Hematopoietic multipotent progenitor cell treated with erythropoietin and hydrocortisone succinate and interleukin-3 and kit ligand, for 6 days (in vitro differentiated cells): ENCODE data around the gene NUP160.
A peak's percentile ranks its signal among the peaks of the same experiment; 100 is the strongest.
"Not testable (repeated sequence)": the region's sequence is repeated elsewhere in the genome, so short reads cannot be mapped to it uniquely, and the experiment has no call there.

Source experiments
- DNase-seq: peaks from one replicate; pipeline ENCODE4 v3.0.0-alpha.2; 2015

Gene NUP160

GRCh38 chr11:47788181-47788580 lies 60.0 kb downstream of the NUP160 start:
- no peak for DNase-seq

- DNase-seq, result peak; percentile 23
These were observed 61.8 kb downstream of the NUP160 start for GRCh38 chr11:47786373-47786772.

DNA sequence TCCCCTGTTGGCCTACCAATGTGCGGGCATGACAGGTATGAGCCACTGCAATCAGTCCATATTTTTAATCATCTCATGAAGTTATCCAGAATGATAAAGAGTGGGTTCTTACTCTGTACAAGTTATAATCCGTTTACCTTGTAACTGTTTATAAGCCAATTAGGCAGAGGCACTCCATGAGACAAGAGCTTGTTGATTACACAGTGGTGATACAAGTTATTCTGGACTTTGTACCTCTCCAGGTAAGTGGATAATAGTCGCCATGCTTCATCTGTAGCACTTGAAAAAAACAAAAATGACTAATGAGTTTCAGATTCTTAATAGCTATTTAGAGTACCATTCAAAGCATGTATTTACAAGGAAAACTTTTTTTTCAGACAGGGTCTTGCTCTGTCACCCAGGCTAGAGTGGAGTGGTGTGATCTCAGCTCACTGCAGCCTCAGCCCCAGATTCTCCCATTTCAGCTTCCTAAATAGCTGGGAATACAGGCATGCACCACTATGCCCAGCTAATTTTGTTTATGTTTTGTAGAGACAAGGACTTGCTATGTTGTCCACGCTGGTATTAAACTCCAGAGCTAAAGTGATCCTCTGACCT lies 63.3 kb downstream of the NUP160 start:
- no peak for DNase-seq

GRCh38 chr11:47783087-47783610 lies 65.0 kb downstream of the NUP160 start:
- no peak for DNase-seq

- no peak for DNase-seq
These were observed 69.2 kb downstream of the NUP160 start for GRCh38 chr11:47778878-47779483.

DNA sequence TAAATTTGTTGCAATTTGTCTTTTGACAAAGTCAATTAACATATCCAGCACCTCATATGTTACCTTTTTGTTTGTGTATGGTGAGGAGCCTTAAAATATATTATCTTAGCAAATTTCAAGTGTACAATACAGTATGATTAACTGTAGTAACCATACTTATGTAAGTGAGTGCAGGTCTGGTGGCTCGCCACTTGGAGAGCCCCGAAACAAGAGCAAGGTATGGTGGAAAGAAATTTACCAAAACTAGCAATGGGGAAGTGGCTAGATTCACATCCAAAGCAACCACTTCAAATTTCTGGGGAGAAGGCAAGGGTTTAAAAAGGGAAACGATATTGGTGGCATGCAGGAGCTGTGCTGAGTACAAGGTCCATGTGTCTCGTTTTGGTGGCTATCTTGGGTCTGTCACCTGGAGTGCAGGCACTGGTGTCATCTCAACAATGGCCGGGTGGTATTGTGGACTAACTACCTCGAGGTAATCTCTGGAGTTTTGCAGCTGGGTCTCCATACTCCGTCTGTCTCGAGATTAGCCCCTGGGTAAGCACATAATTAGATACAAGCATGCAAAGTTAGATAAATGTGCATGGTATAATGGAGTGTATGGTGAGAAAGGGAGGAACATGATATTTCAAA lies 72.8 kb downstream of the NUP160 start:
- DNase-seq, result no peak

GRCh38 chr11:47773882-47774281 lies 74.3 kb downstream of the NUP160 start:
- DNase-seq, result no peak

DNA sequence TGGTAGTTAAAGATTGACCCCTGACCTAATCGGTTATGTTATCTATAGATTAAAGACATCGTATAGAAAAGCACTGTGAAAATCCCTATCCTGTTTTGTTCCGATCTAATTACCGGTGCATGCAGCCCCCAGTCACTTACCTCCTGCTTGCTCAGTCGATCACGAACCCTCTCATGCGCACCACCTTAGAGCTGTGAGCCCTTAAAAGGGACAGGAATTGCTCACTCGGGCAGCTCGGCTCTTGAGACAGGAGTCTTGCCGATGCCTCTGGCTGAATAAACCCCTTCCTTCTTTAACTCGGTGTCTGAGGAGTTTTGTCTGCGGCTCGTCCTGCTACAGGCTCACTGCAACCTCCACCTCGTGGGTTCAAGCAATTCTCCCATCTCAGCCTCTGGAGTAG lies 78.6 kb downstream of the NUP160 start:
- DNase-seq, result not testable (repeated sequence)

- DNase-seq, result peak; percentile 80
These were observed 80.0 kb downstream of the NUP160 start for GRCh38 chr11:47768101-47768612.

- peak; percentile 78 for DNase-seq
These were observed 81.5 kb downstream of the NUP160 start for GRCh38 chr11:47766509-47767227.

- no peak for DNase-seq
These were observed 83.1 kb downstream of the NUP160 start for GRCh38 chr11:47765086-47765485.

DNA sequence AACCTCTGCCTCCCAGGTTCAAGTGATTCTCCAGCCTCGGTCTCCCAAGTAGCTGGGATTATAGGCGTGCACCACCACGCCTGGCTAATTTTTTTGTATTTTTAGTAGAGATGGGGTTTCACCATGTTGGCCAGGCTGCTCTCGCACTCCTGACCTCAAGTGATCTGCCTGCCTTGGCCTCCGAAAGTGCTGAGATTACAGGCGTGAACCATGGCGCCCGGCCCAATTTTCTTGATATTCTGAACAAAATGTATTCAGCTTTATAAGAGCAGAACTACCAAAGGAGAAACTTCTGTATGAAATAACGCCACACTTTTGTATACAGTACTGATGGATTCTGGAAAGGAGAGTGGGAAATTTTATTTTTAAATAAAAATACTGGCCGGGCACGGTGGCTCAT lies 88.9 kb downstream of the NUP160 start:
- DNase-seq, result not testable (repeated sequence)

- no peak for DNase-seq
These were observed 91.9 kb downstream of the NUP160 start for GRCh38 chr11:47756208-47756607.

GRCh38 chr11:47750725-47751124 lies 97.4 kb downstream of the NUP160 start:
- no peak for DNase-seq

DNA sequence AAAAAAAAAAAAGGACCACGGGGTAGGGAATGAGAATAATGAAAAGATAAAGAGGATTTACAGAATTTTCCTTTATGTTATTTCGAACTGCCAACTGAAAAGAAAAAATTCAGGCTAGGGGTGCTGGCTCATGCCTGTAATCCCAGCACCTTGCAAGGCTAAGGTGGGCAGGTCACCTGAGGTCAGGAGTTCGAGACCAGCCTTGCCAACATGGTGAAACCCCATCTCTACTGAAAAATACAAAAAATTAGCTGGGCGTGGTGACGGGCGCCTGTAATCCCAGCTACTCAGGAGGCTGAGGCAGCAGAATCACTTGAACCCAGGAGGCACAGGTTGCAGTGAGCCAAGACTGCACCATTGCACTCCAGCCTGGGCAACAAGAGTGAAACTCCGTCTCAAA lies 105.7 kb downstream of the NUP160 start:
- not testable (repeated sequence) for DNase-seq

DNA sequence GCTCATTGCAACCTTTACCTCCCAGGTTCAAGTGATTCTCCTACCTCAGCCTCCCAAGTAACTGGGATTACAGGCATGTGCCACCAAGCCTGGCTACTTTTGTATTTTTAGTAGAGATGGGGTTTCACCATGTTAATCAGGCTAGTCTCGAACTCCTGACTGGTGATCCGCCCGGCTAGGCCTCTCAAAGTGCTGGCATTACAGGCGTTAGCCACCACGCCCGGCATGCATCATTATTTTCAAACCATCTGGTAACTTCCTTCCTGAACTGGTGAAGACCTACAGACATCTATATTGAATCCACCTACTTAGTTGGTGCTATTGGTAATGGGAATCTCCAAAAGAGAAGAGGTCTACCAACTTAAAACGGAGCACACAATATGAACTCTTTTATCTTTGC lies 110.3 kb downstream of the NUP160 start:
- not testable (repeated sequence) for DNase-seq

- DNase-seq, result no peak
These were observed 115.9 kb downstream of the NUP160 start for GRCh38 chr11:47732271-47732670.

DNA sequence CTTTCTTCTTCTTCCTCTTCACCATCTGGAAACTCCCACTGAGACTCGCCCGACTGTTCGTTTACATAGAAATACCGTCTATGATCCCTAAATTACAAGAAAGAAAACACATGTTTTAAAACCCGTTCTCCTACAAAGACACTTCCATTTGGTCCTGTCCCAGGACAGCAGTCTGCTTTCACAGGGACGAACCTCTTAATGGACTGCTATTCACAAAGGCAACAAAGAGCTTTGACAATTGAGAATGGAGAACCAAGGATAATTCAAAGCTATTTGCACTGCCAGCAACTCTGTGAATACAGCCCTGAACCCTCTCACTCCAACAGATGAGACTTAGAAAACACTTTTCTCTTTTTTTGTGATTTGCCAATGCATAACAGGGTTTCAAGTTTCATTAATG lies 116.7 kb downstream of the NUP160 start:
- DNase-seq, result no peak
